Hematopoietic multipotent progenitor cell treated with erythropoietin and hydrocortisone succinate and interleukin-3 and kit ligand, for 6 days (in vitro differentiated cells): ENCODE results near the gene SETX.

Experiments used
- DNase-seq: peaks from one replicate; pipeline ENCODE4 v3.0.0-alpha.2; 2015

The SETX gene

GRCh38 chr9:132211570-132211969, 143.2 kb downstream of the SETX start:
- no peak for DNase-seq
